Ectodermal cell (in vitro differentiated cells): Measurements from ENCODE around the gene BPTF.
"Not testable (repeated sequence)": the region's sequence is repeated elsewhere in the genome, so short reads cannot be mapped to it uniquely, and the experiment has no call there.

ENCODE experiments used
- H3K27ac ChIP-seq: 2 replicates; pipeline ENCODE4 v1.7.0; 2013; ENCODE audit warnings: mild to moderate bottlenecking, low read depth, low read length; ENCODE audit not compliant: insufficient read depth, poor library complexity, severe bottlenecking
- H3K27me3 ChIP-seq: 2 replicates; pipeline ENCODE4 v1.7.0; 2013; ENCODE audit warnings: mild to moderate bottlenecking, low read length; ENCODE audit not compliant: insufficient read depth, control insufficient read depth, poor library complexity, severe bottlenecking
- H3K36me3 ChIP-seq: one replicate; pipeline ENCODE4 v1.7.0; 2013; ENCODE audit warnings: low read length; ENCODE audit not compliant: control insufficient read depth, insufficient read depth
- H3K4me1 ChIP-seq: one replicate; pipeline ENCODE4 v1.7.0; 2013; ENCODE audit warnings: low read length; ENCODE audit not compliant: control insufficient read depth, insufficient read depth
- H3K4me3 ChIP-seq: 2 replicates; pipeline ENCODE4 v1.7.0; 2013; ENCODE audit warnings: low read depth, low read length, control low read depth; ENCODE audit not compliant: insufficient read depth
- H3K9me3 ChIP-seq: 2 replicates; pipeline ENCODE4 v1.7.0; 2013; ENCODE audit warnings: mild to moderate bottlenecking, low read length, moderate library complexity; ENCODE audit not compliant: control insufficient read depth
- WGBS, 2 experiments: methylation state at CpG; one replicate each; pipeline ENCODE4 v1.1.7; 2013; ENCODE audit warnings: missing lambda C conversion rate in 2 of 2; 5-methylcytosine and 5-hydroxymethylcytosine counted together

Gene BPTF

DNA sequence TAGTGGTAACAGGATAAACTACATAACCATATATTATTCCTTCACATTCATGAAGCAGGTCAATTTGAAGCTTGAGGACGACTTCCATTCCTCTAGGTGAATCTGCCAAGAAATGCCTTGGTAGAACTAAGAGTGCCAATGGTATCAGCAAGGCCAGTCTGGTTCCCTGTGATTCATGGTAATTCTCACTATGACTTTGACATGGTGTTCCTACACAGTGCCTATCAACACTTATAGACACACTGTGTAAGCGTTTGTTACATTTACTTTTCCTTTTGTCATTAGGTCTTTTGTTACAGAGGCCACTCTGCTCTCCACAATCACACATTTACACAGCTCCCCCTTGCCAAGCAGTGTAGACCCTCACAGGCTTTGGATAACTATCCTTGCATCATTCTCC is 136.9 kb downstream of the BPTF start:
- H3K27ac ChIP-seq, H3K4me3 ChIP-seq, H3K27me3 ChIP-seq, H3K9me3 ChIP-seq, H3K4me1 ChIP-seq: not testable (repeated sequence)
- 89 to 90% methylated on average over 2 of the region's 2 CpGs for whole genome bisulfite sequencing, 2 experiments
- H3K36me3 ChIP-seq = peaks cover 22% of the 10 kb centered on the region

DNA sequence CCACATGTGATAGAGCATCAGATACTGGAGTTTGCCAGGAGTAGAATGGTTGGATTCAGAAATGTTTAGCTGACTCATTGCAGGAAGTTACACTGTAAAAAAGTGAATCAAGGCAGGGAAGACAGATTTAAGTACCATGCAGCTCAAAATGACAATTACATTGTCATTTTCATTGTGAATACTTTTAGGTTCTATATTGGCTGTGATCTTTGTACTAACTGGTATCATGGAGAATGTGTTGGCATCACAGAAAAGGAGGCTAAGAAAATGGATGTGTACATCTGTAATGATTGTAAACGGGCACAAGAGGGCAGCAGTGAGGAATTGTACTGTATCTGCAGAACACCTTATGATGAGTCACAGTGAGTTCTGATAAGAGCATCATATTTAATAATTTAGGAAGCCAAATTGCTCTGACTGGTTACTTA is 137.9 kb downstream of the BPTF start:
- 0% methylated on average over 1 of the region's 1 CpG for WGBS, 2 experiments
- H3K36me3 ChIP-seq = peaks cover 19% of the 10 kb centered on the region

DNA sequence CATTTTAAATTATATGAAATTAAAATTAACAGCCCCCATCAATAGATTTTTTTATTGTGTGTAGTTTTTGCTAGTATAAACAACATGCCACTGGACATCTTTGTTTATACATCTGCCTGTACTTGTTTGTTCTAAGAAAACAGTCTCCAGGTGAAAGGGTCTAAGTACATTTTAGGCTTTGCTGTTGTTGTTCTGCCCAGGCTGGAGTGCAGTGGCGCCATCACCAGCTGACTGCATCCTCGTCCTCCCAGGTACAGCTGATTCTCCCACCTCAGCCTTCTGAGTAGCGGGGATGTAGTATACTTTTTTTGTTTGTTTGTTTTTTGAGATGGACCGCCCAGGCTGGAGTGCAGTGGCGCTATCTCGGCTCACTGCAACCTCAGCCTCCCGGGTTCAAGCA is 145.5 kb downstream of the BPTF start:
- Histone ChIP-seq H3K36me3 (peaks cover 11% of the 10 kb centered on the region), H3K27me3 (no peaks in the 10 kb centered on the region), H3K9me3 (no peaks in the 10 kb centered on the region), H3K27ac (no peak overlapping the region), H3K4me1 (peaks cover 13% of the 10 kb centered on the region), H3K4me3 (no peak overlapping the region)
- WGBS, 2 experiments = 90 to 95% methylated on average over 7 of the region's 7 CpGs

More for the DNA sequence above, 137.9 kb downstream of the BPTF start:
- not testable (repeated sequence) for H3K9me3 ChIP-seq, H3K27ac ChIP-seq, H3K27me3 ChIP-seq, H3K4me1 ChIP-seq, H3K4me3 ChIP-seq

DNA sequence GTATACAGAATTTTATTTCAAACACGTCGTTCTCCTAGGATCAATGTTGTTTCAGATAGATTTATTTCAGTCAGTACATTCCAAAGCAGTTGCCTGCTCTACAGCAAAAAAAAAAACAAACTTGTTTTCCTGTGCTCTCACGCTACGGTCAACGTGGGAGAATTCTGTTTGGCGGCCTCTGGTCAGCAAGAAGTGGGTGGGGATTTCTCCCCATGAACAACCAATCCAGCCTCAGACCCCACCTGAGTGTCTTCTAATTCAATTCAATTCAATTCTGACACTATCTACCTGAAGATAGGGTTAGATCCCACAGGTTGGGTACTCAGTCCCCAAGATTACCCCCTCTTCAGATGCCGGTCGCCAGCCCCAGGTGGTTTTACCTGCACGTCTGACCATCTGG is 148.9 kb downstream of the BPTF start:
- peaks cover 13% of the 10 kb centered on the region for H3K4me1 ChIP-seq
- H3K27ac ChIP-seq = peak overlapping the region; percentile 26
- no peaks in the 10 kb centered on the region for H3K9me3 ChIP-seq
- 31 to 34% methylated on average over 9 of the region's 9 CpGs for WGBS, 2 experiments
- H3K27me3 ChIP-seq = no peaks in the 10 kb centered on the region
- peaks cover 16% of the 10 kb centered on the region for H3K36me3 ChIP-seq
- H3K4me3 ChIP-seq = peak overlapping the region; percentile 26

DNA sequence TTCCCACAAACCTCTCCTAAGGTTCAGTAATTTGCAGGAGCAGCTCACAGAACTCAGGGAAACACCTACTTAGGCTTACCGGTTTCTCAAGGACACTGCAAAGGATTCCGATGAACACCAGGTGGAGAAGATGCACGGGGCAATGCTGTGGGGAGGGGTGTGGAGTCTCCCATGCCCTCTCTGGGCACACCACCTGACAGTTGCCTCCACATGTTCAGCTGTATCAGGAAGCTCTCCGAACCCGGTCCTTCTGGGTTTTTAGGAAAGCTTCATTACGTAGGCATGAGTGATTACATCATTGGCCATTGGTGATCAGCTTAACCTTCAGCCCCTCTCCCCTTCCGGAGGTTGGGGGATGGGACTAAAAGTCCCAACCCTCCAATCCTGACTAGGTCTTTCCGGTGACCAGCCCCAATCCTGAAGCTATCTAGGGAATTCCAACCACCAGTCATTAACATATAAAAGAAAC is 149.3 kb downstream of the BPTF start:
- peaks cover 13% of the 10 kb centered on the region for H3K4me1 ChIP-seq
- H3K27ac ChIP-seq = peak overlapping the region; percentile 26
- H3K9me3 ChIP-seq = no peaks in the 10 kb centered on the region
- H3K27me3 ChIP-seq = no peaks in the 10 kb centered on the region
- 7 to 16% methylated on average over 8 of the region's 8 CpGs for WGBS, 2 experiments
- H3K36me3 ChIP-seq = peaks cover 16% of the 10 kb centered on the region
- H3K4me3 ChIP-seq = peak overlapping the region; percentile 26

DNA sequence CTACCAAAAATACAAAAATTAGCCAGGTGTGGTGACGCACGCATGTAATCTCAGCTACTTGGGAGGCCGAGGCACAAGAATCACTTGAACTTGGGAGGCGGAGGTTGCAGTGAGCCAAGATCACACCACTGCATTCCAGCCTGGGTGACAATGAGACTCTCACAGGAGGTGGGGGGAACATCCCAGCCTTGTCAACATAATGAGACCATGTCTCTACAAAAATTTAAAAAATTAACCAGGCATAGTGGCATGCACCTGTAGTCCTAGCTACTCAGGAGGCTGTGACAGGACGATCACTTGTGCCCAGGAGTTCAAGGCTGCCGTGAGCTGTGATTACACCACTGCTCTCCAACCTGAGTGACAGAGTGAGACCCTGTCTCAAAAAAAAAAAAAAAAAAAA is 151.0 kb downstream of the BPTF start:
- 97% methylated on average over 6 of the region's 6 CpGs for WGBS, 2 experiments
- not testable (repeated sequence) for H3K27me3 ChIP-seq, H3K27ac ChIP-seq, H3K4me3 ChIP-seq, H3K9me3 ChIP-seq
- peaks cover 13% of the 10 kb centered on the region for H3K4me1 ChIP-seq
- peaks cover 16% of the 10 kb centered on the region for H3K36me3 ChIP-seq

DNA sequence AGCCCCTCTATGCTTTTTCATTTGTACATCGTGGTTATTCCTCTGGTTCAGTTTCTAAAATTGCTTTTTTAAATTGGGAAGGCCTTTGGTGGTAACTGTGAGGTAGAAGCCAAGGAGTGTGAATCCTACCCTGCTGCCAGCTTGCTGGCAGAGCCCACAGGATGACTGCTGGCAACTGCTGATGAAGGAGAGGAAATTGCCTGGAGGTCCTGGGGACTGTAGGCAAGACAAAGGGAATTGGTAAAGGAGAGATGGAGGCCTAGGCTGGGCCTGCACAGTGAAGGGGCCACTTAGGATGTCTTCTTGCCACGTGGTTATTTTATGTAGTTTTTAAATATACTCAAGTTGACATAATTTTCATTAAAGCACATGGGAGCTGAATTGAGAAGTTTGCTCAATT is 155.2 kb downstream of the BPTF start:
- Histone ChIP-seq H3K4me3 (no peak overlapping the region), H3K27me3 (no peaks in the 10 kb centered on the region), H3K4me1 (no peaks in the 10 kb centered on the region), H3K27ac (no peak overlapping the region), H3K36me3 (peaks cover 15% of the 10 kb centered on the region), H3K9me3 (no peaks in the 10 kb centered on the region)
- 73 to 100% methylated on average over 2 of the region's 2 CpGs for WGBS, 2 experiments

DNA sequence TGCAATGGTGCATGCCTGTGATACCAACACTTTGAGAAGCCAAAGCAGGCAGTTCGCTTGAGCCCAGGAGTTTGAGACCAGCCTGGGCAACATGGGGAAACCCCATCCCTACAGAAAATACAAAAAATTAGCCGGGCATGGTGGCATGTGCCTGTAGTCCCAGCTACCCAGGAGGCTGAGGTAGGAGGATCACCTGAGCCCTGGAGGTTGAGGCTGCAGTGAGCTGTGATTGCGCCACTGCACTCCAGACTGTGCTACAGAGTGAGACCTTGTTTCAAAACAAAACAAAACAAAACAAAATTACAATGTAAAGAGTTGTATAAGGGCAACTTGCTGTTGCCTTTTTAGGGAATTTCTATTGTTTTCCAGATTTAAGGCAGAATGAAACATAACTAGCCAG is 155.6 kb downstream of the BPTF start:
- H3K27ac ChIP-seq, H3K27me3 ChIP-seq, H3K9me3 ChIP-seq, H3K4me1 ChIP-seq, H3K4me3 ChIP-seq: not testable (repeated sequence)
- 63 to 65% methylated on average over 3 of the region's 3 CpGs for WGBS, 2 experiments
- peaks cover 12% of the 10 kb centered on the region for H3K36me3 ChIP-seq

DNA sequence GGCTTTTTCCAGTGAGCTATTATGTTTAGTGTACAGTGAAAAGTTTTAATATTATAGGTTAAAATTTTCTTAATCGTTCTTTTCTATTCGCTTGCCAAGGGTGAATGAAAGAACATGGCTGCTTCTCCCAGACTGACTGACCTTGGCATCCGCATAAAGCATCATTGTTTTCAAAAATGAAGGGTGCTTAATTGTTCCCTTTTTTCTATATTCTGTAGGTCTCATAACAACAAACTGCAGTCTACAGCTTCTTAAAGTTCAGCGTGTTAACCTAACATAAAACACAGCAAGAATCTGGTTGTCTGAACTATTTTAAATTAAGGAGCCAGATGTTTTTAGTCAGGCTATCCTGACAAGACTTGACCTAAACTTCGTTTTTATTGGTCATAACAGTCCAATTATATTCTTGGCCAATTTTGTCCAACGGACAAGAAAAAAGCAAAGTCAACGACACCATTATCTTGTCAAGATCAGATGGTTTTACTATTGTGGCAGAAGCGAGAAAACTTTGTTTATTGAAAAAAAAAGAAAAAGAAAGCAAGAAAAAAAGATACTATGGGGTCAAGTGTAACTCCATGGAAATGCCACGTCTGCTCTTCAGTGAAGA is 156.8 kb downstream of the BPTF start:
- no peaks in the 10 kb centered on the region for H3K9me3 ChIP-seq
- H3K27ac ChIP-seq = no peak overlapping the region
- H3K36me3 ChIP-seq = peaks cover 3% of the 10 kb centered on the region
- H3K27me3 ChIP-seq = no peaks in the 10 kb centered on the region
- H3K4me1 ChIP-seq = no peaks in the 10 kb centered on the region
- 97% methylated on average over 9 of the region's 9 CpGs for WGBS, 2 experiments
- no peak overlapping the region for H3K4me3 ChIP-seq

DNA sequence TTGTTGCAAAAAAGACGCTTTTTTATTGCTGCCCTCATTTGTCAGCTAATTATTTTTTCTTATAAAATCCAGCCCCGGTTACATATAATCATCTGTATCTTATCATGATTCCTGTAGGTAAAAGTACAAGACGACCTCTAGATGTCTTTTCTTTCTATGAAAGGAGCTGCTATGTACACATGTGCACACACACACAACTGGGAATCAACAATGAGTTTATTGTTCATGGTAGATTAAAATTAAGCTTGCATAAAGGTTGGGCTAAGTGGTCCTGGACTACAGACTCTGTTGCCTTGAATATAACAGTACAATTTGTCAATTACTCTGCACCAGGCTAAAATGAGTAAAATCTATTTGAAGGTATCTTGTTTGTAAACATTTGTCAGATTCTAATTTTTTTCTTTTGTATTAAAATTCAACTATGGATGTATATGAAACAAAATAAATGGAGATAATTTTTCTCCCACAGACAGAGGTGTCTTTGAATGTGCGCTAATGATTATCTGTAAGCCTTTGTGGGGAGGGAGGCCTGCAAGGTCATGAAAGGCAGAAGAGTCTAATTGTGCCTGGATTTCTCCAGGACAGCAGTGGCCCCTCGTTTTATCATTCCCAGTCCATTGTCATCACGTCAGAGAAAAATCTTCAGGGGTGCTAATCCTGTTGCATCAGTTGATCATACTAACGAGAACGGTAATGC is 157.5 kb downstream of the BPTF start:
- Histone ChIP-seq H3K9me3 (no peaks in the 10 kb centered on the region), H3K27ac (no peak overlapping the region), H3K27me3 (no peaks in the 10 kb centered on the region), H3K4me3 (no peak overlapping the region), H3K36me3 (peaks cover 3% of the 10 kb centered on the region), H3K4me1 (no peaks in the 10 kb centered on the region)
- WGBS, 2 experiments = 94% methylated on average over 7 to 8 of the region's 8 CpGs
